Lung (tissue), 12 donors: ENCODE data around the gene ANXA11. TPM values are rescaled to one million over a fixed set of nuclear protein-coding genes. Genes with fewer than 3 reads are reported as not detected.

ENCODE experiments used
- ATAC-seq: fragments of 200-7000 bp; cut with Tn5 transposase; one replicate; pipeline ENCODE4 v1.9.1; 2020; ENCODE audit warnings: moderate number of reproducible peaks; ENCODE audit not compliant: insufficient read depth, low FRiP score
- DNase-seq, 3 donors: peaks; one replicate each; pipeline ENCODE4 v3.0.0-alpha.2; 2013 to 2017
- H3K27ac ChIP-seq, 2 donors: one replicate each; pipeline ENCODE4 v1.5.1; 2013; ENCODE audit warnings: mild to moderate bottlenecking in 2 of 2, moderate library complexity in 2 of 2, control low read depth in 1 of 2, inconsistent platforms in 1 of 2, low read depth in 1 of 2, low read length in 1 of 2
- H3K27me3 ChIP-seq, 3 donors: one replicate each; pipeline ENCODE4 v1.5.1; 2013; ENCODE audit warnings: low read length in 2 of 3; ENCODE audit not compliant: control insufficient read depth in 3 of 3, insufficient read depth in 3 of 3
- H3K36me3 ChIP-seq, 4 donors: one replicate each; pipeline ENCODE4 v1.5.1; 2013; ENCODE audit warnings: low read length in 4 of 4, mild to moderate bottlenecking in 1 of 4, moderate library complexity in 1 of 4; ENCODE audit not compliant: control insufficient read depth in 4 of 4, insufficient read depth in 4 of 4
- H3K4me1 ChIP-seq, 5 donors: one replicate each; pipeline ENCODE4 v1.5.1; 2013; ENCODE audit warnings: low read length in 5 of 5, mild to moderate bottlenecking in 2 of 5, moderate library complexity in 1 of 5; ENCODE audit not compliant: control insufficient read depth in 5 of 5, insufficient read depth in 5 of 5
- H3K4me3 ChIP-seq: one replicate; pipeline ENCODE4 v1.5.1; 2013; ENCODE audit warnings: mild to moderate bottlenecking, control low read depth, moderate library complexity
- H3K9ac ChIP-seq, 2 donors: one replicate each; pipeline ENCODE4 v1.5.1; 2013; ENCODE audit warnings: low read length in 2 of 2, control low read depth in 1 of 2; ENCODE audit not compliant: insufficient read depth in 1 of 2
- H3K9me3 ChIP-seq, 4 donors: one replicate each; pipeline ENCODE4 v1.5.1; 2013; ENCODE audit warnings: low read length in 3 of 4, mild to moderate bottlenecking in 1 of 4, moderate library complexity in 1 of 4; ENCODE audit not compliant: control insufficient read depth in 4 of 4, insufficient read depth in 3 of 4
- WGBS, 2 donors: extraction: QIAGEN DNeasy Blood & Tissue Kit; methylation state at CpG; one replicate each; pipeline ENCODE4 v1.1.7; 2013; 5-methylcytosine and 5-hydroxymethylcytosine counted together
- polyA plus RNA-seq, 2 donors: library from polyadenylated mRNA; stranded (reverse); fragments of 200-250 nt; gene quantifications; one replicate each; pipeline ENCODE4 v1.2.1, GENCODE V29; 2013
- total RNA-seq, 2 donors: library from RNA; depleted of rRNA in 1 of 2; stranded (reverse); fragments of >200 nt in 1 of 2; gene quantifications; one replicate each; pipeline ENCODE4 v1.2.1, GENCODE V29; 2014 to 2021
- TF ChIP-seq, protein P1 (sequence below): IDR thresholded peaks from 2 replicates; pipeline ENCODE4 v1.5.1; 2012; ENCODE audit warnings: mild to moderate bottlenecking; ENCODE audit errors: control extremely low read depth, extremely low read depth
- donor health status: control.
- donor health status: control.
- donor health status: Bipolar disorder and iron deficiency.
- donor health status: healthy.
- donor health status: DM: yes; HTN: yes; CAD: no.

Gene ANXA11
- total and polyA plus RNA-seq, 4 donors = 97.7 to 404 (median 209) TPM

DNA sequence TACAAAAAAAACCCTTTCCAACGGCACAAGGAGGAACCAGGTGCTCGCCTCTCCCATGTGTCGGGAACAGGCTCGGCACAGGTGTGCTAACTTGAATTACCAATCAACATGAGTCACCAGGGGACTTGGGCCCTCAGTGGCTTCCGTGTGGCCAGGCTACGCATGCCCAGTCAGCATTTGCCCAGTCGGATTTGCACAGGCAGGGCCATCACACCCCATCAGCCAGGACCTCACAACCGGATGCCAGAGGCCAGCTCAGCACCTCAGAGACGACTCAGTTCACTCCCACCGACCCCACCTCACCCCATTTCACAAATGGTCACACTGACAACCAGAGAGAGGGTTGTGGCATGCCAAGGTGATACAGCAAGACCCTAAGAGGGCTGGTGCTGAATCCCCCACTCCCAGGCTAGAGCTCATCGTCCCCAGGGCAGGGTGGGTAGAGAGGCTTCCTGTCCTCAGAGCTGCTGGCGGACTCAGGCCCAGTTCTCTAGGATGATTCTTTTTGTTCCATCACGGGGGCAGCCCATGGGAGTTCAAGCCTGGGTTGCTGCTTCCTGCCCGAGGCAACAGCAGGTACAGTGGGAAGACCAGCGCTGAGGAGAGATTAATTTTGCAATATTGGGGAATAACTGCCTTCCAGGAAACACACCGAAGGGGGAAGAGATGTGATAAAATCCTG, 13.6 kb downstream of the ANXA11 start:
- TF ChIP-seq, protein P1, sequence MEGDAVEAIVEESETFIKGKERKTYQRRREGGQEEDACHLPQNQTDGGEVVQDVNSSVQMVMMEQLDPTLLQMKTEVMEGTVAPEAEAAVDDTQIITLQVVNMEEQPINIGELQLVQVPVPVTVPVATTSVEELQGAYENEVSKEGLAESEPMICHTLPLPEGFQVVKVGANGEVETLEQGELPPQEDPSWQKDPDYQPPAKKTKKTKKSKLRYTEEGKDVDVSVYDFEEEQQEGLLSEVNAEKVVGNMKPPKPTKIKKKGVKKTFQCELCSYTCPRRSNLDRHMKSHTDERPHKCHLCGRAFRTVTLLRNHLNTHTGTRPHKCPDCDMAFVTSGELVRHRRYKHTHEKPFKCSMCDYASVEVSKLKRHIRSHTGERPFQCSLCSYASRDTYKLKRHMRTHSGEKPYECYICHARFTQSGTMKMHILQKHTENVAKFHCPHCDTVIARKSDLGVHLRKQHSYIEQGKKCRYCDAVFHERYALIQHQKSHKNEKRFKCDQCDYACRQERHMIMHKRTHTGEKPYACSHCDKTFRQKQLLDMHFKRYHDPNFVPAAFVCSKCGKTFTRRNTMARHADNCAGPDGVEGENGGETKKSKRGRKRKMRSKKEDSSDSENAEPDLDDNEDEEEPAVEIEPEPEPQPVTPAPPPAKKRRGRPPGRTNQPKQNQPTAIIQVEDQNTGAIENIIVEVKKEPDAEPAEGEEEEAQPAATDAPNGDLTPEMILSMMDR = no peak
- Histone ChIP-seq H3K4me3 (no peak overlapping the region), H3K9me3 (no peaks in the 10 kb centered on the region), H3K9ac (no peak overlapping the region), H3K27me3 (no peaks in the 10 kb centered on the region), H3K4me1 (peaks cover 5 to 45% (median 22%) of the 10 kb centered on the region in 5 donors), H3K27ac (peak overlapping the region in 1 of 2 donors; percentile 48), H3K36me3 (peaks cover 0 to 3% (median 0%) of the 10 kb centered on the region in 4 donors)
- 61 to 74% methylated on average over 16 of the region's 16 CpGs for WGBS, 2 donors
- ATAC-seq = no peak
- DNase-seq = no peak

DNA sequence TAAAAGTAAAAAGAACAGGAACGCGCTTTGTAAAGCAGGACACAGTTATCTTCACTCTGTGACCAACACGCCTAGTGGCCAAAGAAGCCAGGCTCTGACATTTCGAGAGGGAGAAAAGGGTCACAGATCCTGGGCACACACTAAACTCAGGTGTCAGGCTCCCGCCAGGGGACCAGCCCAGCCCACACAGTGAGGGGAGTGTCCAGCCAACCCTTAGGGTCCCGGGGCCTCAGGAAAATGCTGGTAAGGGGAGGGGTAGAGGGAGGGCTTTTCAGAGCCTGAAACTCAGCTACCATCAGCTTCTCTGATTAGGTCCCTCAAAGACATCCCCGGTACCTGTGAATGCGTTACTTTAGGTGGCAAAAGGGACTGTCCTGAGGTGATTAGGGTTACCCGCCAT, 16.6 kb downstream of the ANXA11 start:
- WGBS, 2 donors = 93 to 96% methylated on average over 9 of the region's 9 CpGs
- Histone ChIP-seq H3K9ac (no peak overlapping the region), H3K27me3 (no peaks in the 10 kb centered on the region), H3K9me3 (no peaks in the 10 kb centered on the region), H3K4me1 (peaks cover 5 to 36% (median 10%) of the 10 kb centered on the region in 5 donors), H3K4me3 (no peak overlapping the region), H3K27ac (peak overlapping the region in 1 of 2 donors; percentile 22), H3K36me3 (peaks cover 0 to under 1% (median 0%) of the 10 kb centered on the region in 4 donors)
- no peak for ATAC-seq
- TF ChIP-seq, protein P1 = no peak
- DNase-seq = no peak

DNA sequence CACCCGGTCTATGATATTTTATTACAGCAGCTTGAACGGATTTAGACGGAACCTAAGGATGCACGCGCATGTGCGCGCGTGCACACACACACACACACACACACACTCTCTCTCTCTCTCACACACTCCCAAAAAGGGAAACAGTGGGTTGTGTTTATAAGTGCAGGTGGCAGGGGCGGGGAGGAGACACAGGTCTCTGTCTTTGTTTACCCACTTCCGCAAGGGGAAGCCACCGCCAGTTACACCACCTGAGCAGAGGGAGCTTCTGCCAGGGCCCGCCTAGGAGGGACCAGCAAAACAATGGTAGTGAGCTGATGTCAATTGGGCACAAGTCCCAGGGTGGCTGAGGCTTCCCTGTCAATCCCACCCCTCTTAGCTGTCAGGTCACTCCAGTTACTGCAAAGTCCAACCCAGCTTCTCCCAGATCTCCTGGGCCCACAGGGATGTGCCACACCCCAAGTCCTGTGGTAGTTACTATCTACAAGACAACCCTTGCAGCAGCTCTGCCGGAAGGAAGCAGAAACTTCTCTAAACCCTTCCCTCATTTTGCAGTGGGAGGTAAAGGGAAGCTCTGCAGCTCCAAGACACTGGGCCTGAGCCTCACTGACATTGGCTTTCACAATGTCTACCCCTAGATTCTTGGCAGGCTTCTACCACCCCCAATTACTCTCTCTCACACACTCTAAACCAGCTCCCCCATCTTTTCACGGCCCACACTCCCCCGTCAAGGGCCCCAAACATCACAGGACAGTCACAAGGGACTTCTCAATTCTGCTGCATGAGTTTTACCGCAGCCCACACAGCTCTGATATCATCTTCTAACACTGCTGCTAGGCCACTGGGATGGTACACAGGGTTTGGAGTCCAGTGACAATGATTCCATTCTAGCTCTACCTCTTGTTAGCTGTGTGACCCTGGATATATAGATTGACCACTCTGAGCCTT, 17.6 kb downstream of the ANXA11 start:
- Histone ChIP-seq H3K4me3 (no peak overlapping the region), H3K9me3 (no peaks in the 10 kb centered on the region), H3K4me1 (peaks cover 5 to 42% (median 10%) of the 10 kb centered on the region in 5 donors), H3K36me3 (peaks cover 0 to 4% (median 0%) of the 10 kb centered on the region in 4 donors), H3K27ac (peak overlapping the region; percentile 24 to 62), H3K27me3 (no peaks in the 10 kb centered on the region), H3K9ac (no peak overlapping the region)
- 20 to 43% methylated on average over 16 of the region's 16 CpGs for WGBS, 2 donors
- TF ChIP-seq, protein P1 = no peak
- DNase-seq (no peak), ATAC-seq (no peak)
